HCT116 (cell line): ENCODE data around the gene REEP3. TPM values are rescaled to one million over a fixed set of nuclear protein-coding genes. Genes with fewer than 3 reads are reported as not detected.

ENCODE experiments used
- ATAC-seq: fragments of 200-7000 bp; cut with Tn5 transposase; 2 replicates; pipeline ENCODE4 v1.9.1; 2020; ENCODE audit warnings: mild to moderate bottlenecking, moderate library complexity
- BruUV-seq: library from RNA; stranded (reverse); fragments of 400-500 nt; replicated peaks from 2 replicates; lab custom pipeline; 2021; lab: Mats Ljungman, UMichigan
- CTCF ChIA-PET: fragments of 300-600 bp; sonication (Branson Sonifier 250); formaldehyde crosslinking; loops from one replicate; lab custom pipeline; 2021; ENCODE audit warnings: antibody characterized with exemption; lab: Charles Lee
- POLR2A ChIA-PET: fragments of 300-600, 350-600 bp; sonication (Branson Sonifier 250); formaldehyde crosslinking; loops from one replicate; lab custom pipeline; 2021; ENCODE audit warnings: antibody characterized with exemption; lab: Charles Lee
- RAD21 ChIA-PET, 2 experiments: fragments of 300-600 bp; sonication (Branson Sonifier 250); formaldehyde crosslinking; loops; one replicate each; lab custom pipeline; 2023; ENCODE audit warnings: low total read pairs in 2 of 2; ENCODE audit not compliant: uncharacterized antibody in 2 of 2, unreplicated experiment in 2 of 2, low non-redundant PET in 1 of 2; lab: Charles Lee
- DNase-seq: peaks from one replicate; pipeline ENCODE4 v3.0.0-alpha.2; 2010; ENCODE audit warnings: low read depth, low spot score
- H2AFZ ChIP-seq: fragments of 200-600 bp; shearing (Covaris generic), sonication (generic); 2 replicates; pipeline ENCODE4 v1.6.1; 2017; ENCODE audit warnings: low read depth, mixed run types, mixed read lengths, antibody characterized with exemption, low read length; ENCODE audit not compliant: poor library complexity, severe bottlenecking
- H3K27ac ChIP-seq: 2 replicates; pipeline ENCODE4 v1.5.1; 2012; ENCODE audit warnings: low read depth, low read length
- H3K27me3 ChIP-seq: fragments of 200-600 bp; sonication (generic); 2 replicates; pipeline ENCODE4 v1.6.1; 2016; ENCODE audit warnings: mixed run types, low read length, mixed read lengths; ENCODE audit not compliant: insufficient read depth
- H3K36me3 ChIP-seq, 2 experiments: fragments of 200-500 bp in 1 of 2; fragments of 200-600 bp in 1 of 2; sonication (Bioruptor generic) in 1 of 2; sonication (generic) in 1 of 2; 2 replicates each; pipeline versions ENCODE4 v1.5.1 to v1.6.1; 2014 to 2016; ENCODE audit warnings: low read length in 2 of 2, inconsistent platforms in 1 of 2, mixed read lengths in 1 of 2, mixed run types in 1 of 2; ENCODE audit not compliant: insufficient read depth in 2 of 2, control insufficient read depth in 1 of 2
- H3K4me1 ChIP-seq, 2 experiments: fragments of 200-600 bp in 1 of 2; sonication (generic) in 1 of 2; 2 replicates each; pipeline versions ENCODE4 v1.5.1 to v1.6.1; 2012 to 2017; ENCODE audit warnings: low read length in 2 of 2, inconsistent platforms in 1 of 2, mild to moderate bottlenecking in 1 of 2, mixed read lengths in 1 of 2, mixed run types in 1 of 2, moderate library complexity in 1 of 2; ENCODE audit not compliant: insufficient read depth in 2 of 2, control insufficient read depth in 1 of 2
- H3K4me2 ChIP-seq: fragments of 200-600 bp; sonication (generic); 2 replicates; pipeline ENCODE4 v1.6.1; 2017; ENCODE audit warnings: mixed run types, low read length, mixed read lengths
- H3K4me3 ChIP-seq, 2 experiments: fragments of 200-600 bp in 1 of 2; sonication (generic) in 1 of 2; replicated peaks in 1 of 2; 2 replicates each; pipeline ENCODE4 v1.5.1; 2011 to 2016; ENCODE audit warnings: low read length in 2 of 2, control low read depth in 1 of 2, low read depth in 1 of 2, mild to moderate bottlenecking in 1 of 2, mixed read lengths in 1 of 2, mixed run types in 1 of 2
- H3K79me2 ChIP-seq: fragments of 200-600 bp; sonication (generic); 2 replicates; pipeline ENCODE4 v1.6.1; 2017; ENCODE audit warnings: mild to moderate bottlenecking, mixed run types, low read length, moderate library complexity, mixed read lengths; ENCODE audit not compliant: insufficient read depth
- H3K9ac ChIP-seq: fragments of 200-600 bp; sonication (generic); 2 replicates; pipeline ENCODE4 v1.6.1; 2016; ENCODE audit warnings: low read length, mixed read lengths
- H3K9me2 ChIP-seq: fragments of 200-600 bp; sonication (generic), shearing (Covaris generic); 2 replicates; pipeline ENCODE4 v1.6.1; 2017; ENCODE audit warnings: mixed run types, mild to moderate bottlenecking, moderate library complexity; ENCODE audit not compliant: insufficient read depth
- H3K9me3 ChIP-seq, 2 experiments: fragments of 200-500 bp in 1 of 2; fragments of 200-600 bp in 1 of 2; sonication (Bioruptor generic) in 1 of 2; sonication (generic) in 1 of 2; 2 replicates each; pipeline ENCODE4 v1.6.1; 2014 to 2017; ENCODE audit warnings: low read length in 2 of 2, mixed read lengths in 2 of 2, inconsistent platforms in 1 of 2, low read depth in 1 of 2, mild to moderate bottlenecking in 1 of 2, mixed run types in 1 of 2, moderate library complexity in 1 of 2; ENCODE audit not compliant: control insufficient read depth in 1 of 2, insufficient read depth in 1 of 2
- H4K20me1 ChIP-seq: fragments of 200-600 bp; sonication (generic), shearing (Covaris generic); 2 replicates; pipeline ENCODE4 v1.6.1; 2017; ENCODE audit warnings: mixed run types, mild to moderate bottlenecking, moderate library complexity; ENCODE audit not compliant: insufficient read depth
- CEBPB ChIP-seq: IDR thresholded peaks from 2 replicates; pipeline ENCODE4 v1.6.1; 2012; ENCODE audit warnings: low read depth
- CTCF ChIP-seq, 3 experiments: fragments of 200-600 bp in 1 of 3; sonication (generic) in 1 of 3; IDR thresholded peaks in 2 of 3; conservative IDR thresholded peaks in 1 of 3; 2 replicates each; pipeline ENCODE4 v1.5.1; 2012 to 2017; ENCODE audit warnings: low read depth in 2 of 3, low read length in 2 of 3, antibody characterized with exemption in 1 of 3, borderline replicate concordance in 1 of 3, control low read depth in 1 of 3, mild to moderate bottlenecking in 1 of 3, mixed read lengths in 1 of 3, mixed run types in 1 of 3, moderate library complexity in 1 of 3; ENCODE audit not compliant: insufficient read depth in 1 of 3
- ELF1 ChIP-seq: IDR thresholded peaks from 2 replicates; pipeline ENCODE4 v1.6.1; 2012; ENCODE audit warnings: low read depth, borderline replicate concordance
- EZH2 ChIP-seq: fragments of 200-600 bp; sonication (generic); IDR thresholded peaks from 2 replicates; pipeline ENCODE4 v1.6.1; 2017; ENCODE audit warnings: antibody characterized with exemption, mixed run types
- EZH2phosphoT487 ChIP-seq: fragments of 200-600 bp; IDR thresholded peaks from 2 replicates; pipeline ENCODE4 v1.6.1; 2018; ENCODE audit warnings: antibody characterized with exemption, borderline replicate concordance
- JUND ChIP-seq: IDR thresholded peaks from 2 replicates; pipeline ENCODE4 v1.6.1; 2012
- POLR2A ChIP-seq: IDR thresholded peaks from 2 replicates; pipeline ENCODE4 v1.7.0; 2011; ENCODE audit warnings: borderline replicate concordance; ENCODE audit not compliant: insufficient read depth, insufficient read length; ENCODE audit errors: extremely low read depth
- SIN3A ChIP-seq: IDR thresholded peaks from 2 replicates; pipeline ENCODE4 v1.6.1; 2012; ENCODE audit warnings: low read depth
- SP1 ChIP-seq: IDR thresholded peaks from 2 replicates; pipeline ENCODE4 v1.6.1; 2012; ENCODE audit warnings: low read depth
- SRF ChIP-seq: IDR thresholded peaks from 2 replicates; pipeline ENCODE4 v1.6.1; 2012; ENCODE audit warnings: low read depth
- YY1 ChIP-seq: IDR thresholded peaks from 2 replicates; pipeline ENCODE4 v1.6.1; 2011; ENCODE audit warnings: low read length, low read depth, moderate library complexity, mild to moderate bottlenecking; ENCODE audit not compliant: insufficient replicate concordance; ENCODE audit errors: extremely low read depth
- ZNF274 ChIP-seq: fragments of 200-500 bp; sonication (Bioruptor generic); IDR thresholded peaks from 2 replicates; pipeline ENCODE4 v1.6.1; 2014; ENCODE audit warnings: mild to moderate bottlenecking, low read depth, low read length, inconsistent platforms
- intact Hi-C: fragments of 100-400 bp; cut with micrococcal nuclease; formaldehyde crosslinking; loops from 2 replicates; pipeline ENCODE4 v1.10.0; 2022
- total RNA-seq: library from RNA; stranded (reverse); gene quantifications from one replicate; pipeline ENCODE4 v1.2.1, GENCODE V29; 2021; ENCODE audit not compliant: unreplicated experiment
- TF ChIP-seq, protein P1 (sequence below): IDR thresholded peaks from 2 replicates; pipeline ENCODE4 v1.6.1; 2011; ENCODE audit warnings: mild to moderate bottlenecking, low read length, moderate library complexity; ENCODE audit not compliant: insufficient replicate concordance; ENCODE audit errors: extremely low read depth
- TF ChIP-seq, protein P2 (sequence below): IDR thresholded peaks from 2 replicates; pipeline ENCODE4 v1.6.1; 2012

The REEP3 gene
- total RNA-seq, 1 experiment from 2014 or later, result 41.3 TPM

DNA sequence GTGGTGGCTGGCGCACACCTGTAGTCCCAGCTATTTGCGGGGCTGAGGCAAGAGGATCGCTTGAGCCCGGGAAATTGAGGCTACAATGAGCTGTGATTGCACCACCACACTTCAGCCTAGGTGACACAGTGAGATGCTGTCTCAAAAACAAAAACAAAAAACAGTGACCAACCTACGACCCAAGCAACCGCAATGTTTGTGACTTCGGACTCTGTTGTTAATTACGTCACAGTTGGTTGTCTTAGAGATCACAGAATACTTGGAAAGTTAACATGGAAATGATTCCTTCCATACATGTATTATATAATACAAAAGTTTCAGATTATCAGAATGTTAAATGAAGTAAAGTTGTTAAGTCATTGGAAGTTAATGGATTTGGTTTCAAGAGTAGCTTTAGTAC is 106.2 kb downstream of the REEP3 start:
- H3K27ac ChIP-seq, result no peak overlapping the region
- no TSS peak for BruUV-seq
- peak; percentile 8 for DNase-seq

More for the DNA sequence above, 106.2 kb downstream of the REEP3 start:
- Histone ChIP-seq H3K4me3 (no peak overlapping the region), H3K36me3 (no peaks in the 10 kb centered on the region)
- no peak for TF ChIP-seq SIN3A
- no peak for TF ChIP-seq ZNF274
- TF ChIP-seq ELF1, result no peak
- TF ChIP-seq SRF, result no peak
- no peak for TF ChIP-seq CEBPB
- TF ChIP-seq, protein P1, sequence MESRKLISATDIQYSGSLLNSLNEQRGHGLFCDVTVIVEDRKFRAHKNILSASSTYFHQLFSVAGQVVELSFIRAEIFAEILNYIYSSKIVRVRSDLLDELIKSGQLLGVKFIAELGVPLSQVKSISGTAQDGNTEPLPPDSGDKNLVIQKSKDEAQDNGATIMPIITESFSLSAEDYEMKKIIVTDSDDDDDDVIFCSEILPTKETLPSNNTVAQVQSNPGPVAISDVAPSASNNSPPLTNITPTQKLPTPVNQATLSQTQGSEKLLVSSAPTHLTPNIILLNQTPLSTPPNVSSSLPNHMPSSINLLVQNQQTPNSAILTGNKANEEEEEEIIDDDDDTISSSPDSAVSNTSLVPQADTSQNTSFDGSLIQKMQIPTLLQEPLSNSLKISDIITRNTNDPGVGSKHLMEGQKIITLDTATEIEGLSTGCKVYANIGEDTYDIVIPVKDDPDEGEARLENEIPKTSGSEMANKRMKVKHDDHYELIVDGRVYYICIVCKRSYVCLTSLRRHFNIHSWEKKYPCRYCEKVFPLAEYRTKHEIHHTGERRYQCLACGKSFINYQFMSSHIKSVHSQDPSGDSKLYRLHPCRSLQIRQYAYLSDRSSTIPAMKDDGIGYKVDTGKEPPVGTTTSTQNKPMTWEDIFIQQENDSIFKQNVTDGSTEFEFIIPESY, result no peak
- no peak for TF ChIP-seq EZH2phosphoT487
- TF ChIP-seq EZH2, result no peak
- TF ChIP-seq SP1, result no peak
- no peak for TF ChIP-seq POLR2A
- TF ChIP-seq, protein P2, sequence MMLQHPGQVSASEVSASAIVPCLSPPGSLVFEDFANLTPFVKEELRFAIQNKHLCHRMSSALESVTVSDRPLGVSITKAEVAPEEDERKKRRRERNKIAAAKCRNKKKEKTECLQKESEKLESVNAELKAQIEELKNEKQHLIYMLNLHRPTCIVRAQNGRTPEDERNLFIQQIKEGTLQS, result no peak
- TF ChIP-seq YY1, result no peak
- no peak for TF ChIP-seq CTCF (IDR thresholded peaks at IDR 0.05 in 2 of 3, conservative IDR thresholded peaks at IDR 0.05 in 1 of 3; ENCODE audit: borderline replicate concordance in 1 of 3, insufficient read depth in 1 of 3, low read depth in 2 of 3, low read length in 2 of 3)
- TF ChIP-seq JUND, result no peak
- TF ChIP-seq, all 23 proteins: peak for 0
- H3K79me2 ChIP-seq, result no peaks in the 10 kb centered on the region
- H3K27me3 ChIP-seq, result no peaks in the 10 kb centered on the region
- ChIA-PET RAD21 (no interaction called here), POLR2A (no interaction called here), CTCF (interaction anchor here (1.5 to 5.0 kb wide), 3 partner anchors 90 to 461 kb away, joined by 3 to 51 read pairs (median 19); no protein-coding TSS in a partner anchor)
- H3K9me2 ChIP-seq, result no peaks in the 10 kb centered on the region
- no peaks in the 10 kb centered on the region for H3K9me3 ChIP-seq
- H3K9ac ChIP-seq, result no peak overlapping the region
- H4K20me1 ChIP-seq, result no peaks in the 10 kb centered on the region
- no peak overlapping the region for H2AFZ ChIP-seq
- ATAC-seq, result no peak
- no peak overlapping the region for H3K4me2 ChIP-seq
- intact Hi-C loops, result loop anchor here (5.0 to 10.0 kb wide), 2 partner anchors 160 to 1033 kb away; partner anchors contain the start of gene JMJD1C
- H3K4me1 ChIP-seq, result peaks cover 30 to 47% of the 10 kb centered on the region in 2 experiments
